Esophagus muscularis mucosa (tissue), 4 donors: Measurements from ENCODE around the gene TSHR. TPM values are rescaled to one million over a fixed set of nuclear protein-coding genes. Genes with fewer than 3 reads are reported as not detected.

ENCODE experiments used
- DNase-seq: peaks from one replicate; pipeline ENCODE4 v3.0.0-alpha.2; 2017; ENCODE audit errors: extremely low spot score
- H3K27ac ChIP-seq, 4 donors: fragments of 200-600 bp; sonication (generic); replicated peaks in 1 of 4; 1 replicate in 3 of 4; 2 replicates in 1 of 4; pipeline ENCODE4 v1.5.1; 2016 to 2019; ENCODE audit warnings: mild to moderate bottlenecking in 1 of 4
- H3K27me3 ChIP-seq, 4 donors: fragments of 200-600 bp; sonication (generic); one replicate each; pipeline versions ENCODE4 v1.5.1 to v1.6.0; 2016 to 2019
- H3K36me3 ChIP-seq, 4 donors: fragments of 200-600 bp; sonication (generic); one replicate each; pipeline ENCODE4 v1.5.1; 2016 to 2019
- H3K4me1 ChIP-seq, 4 donors: fragments of 200-600 bp; sonication (generic); one replicate each; pipeline ENCODE4 v1.5.1; 2016 to 2019
- H3K4me3 ChIP-seq, 4 donors: fragments of 200-600 bp; sonication (generic); 1 replicate in 2 of 4; 2 replicates in 2 of 4; pipeline ENCODE4 v1.5.1; 2016 to 2019; ENCODE audit warnings: mild to moderate bottlenecking in 4 of 4, moderate library complexity in 1 of 4
- H3K9me3 ChIP-seq, 4 donors: fragments of 200-600 bp; sonication (generic); 1 replicate in 3 of 4; 2 replicates in 1 of 4; pipeline ENCODE4 v1.5.1; 2016 to 2019
- CTCF ChIP-seq, 3 experiments: fragments of 200-600 bp in 2 of 3; fragments of 450-650 bp in 1 of 3; sonication (generic) in 2 of 3; IDR thresholded peaks; one replicate each; pipeline ENCODE4 v1.5.1; 2017 to 2019; ENCODE audit warnings: antibody characterized with exemption in 3 of 3, mild to moderate bottlenecking in 2 of 3, moderate library complexity in 1 of 3
- EP300 ChIP-seq: sonication (generic); formaldehyde crosslinking; IDR thresholded peaks from one replicate; pipeline ENCODE4 v1.6.1; 2017; ENCODE audit warnings: antibody characterized with exemption
- POLR2A ChIP-seq: fragments of 450-650 bp; IDR thresholded peaks from one replicate; pipeline ENCODE4 v1.6.1; 2017; ENCODE audit warnings: antibody characterized with exemption, moderate library complexity, mild to moderate bottlenecking, low read depth
- POLR2AphosphoS5 ChIP-seq, 2 donors: sonication (generic); formaldehyde crosslinking; IDR thresholded peaks; one replicate each; pipeline ENCODE4 v1.6.1; 2017; ENCODE audit warnings: antibody characterized with exemption in 2 of 2
- WGBS: methylation state at CpG from one replicate; pipeline ENCODE4 v1.1.5; 2018; 5-methylcytosine and 5-hydroxymethylcytosine counted together
- intact Hi-C: fragments of 100-400 bp; cut with DNase I; formaldehyde crosslinking; loops from one replicate; pipeline ENCODE4 v1.15.1; 2023
- total RNA-seq, 4 donors: library from RNA; depleted of rRNA; stranded (reverse); fragments of >200 nt; gene quantifications; one replicate each; pipeline versions ENCODE4 v1.1.0 to v1.2.1, GENCODE V29; 2016

TSHR gene
- total RNA-seq, 4 donors from 2014 or later: 0.17 TPM; not detected in 3

- no peak overlapping the region for H3K27ac ChIP-seq
- H3K9me3 ChIP-seq: peaks cover 0 to 16% (median 0%) of the 10 kb centered on the region in 4 donors
- H3K4me3 ChIP-seq: no peak overlapping the region
- no peaks in the 10 kb centered on the region for H3K4me1 ChIP-seq
- no peaks in the 10 kb centered on the region for H3K27me3 ChIP-seq
- whole genome bisulfite sequencing: 74% methylated on average over 2 of the region's 2 CpGs
- intact Hi-C loops: no loop called here
- no peak for TF ChIP-seq EP300
- TF ChIP-seq POLR2A: no peak
- TF ChIP-seq POLR2AphosphoS5 (IDR thresholded peaks at IDR 0.05): no peak
- no peak for TF ChIP-seq CTCF (IDR thresholded peaks at IDR 0.05)
- H3K36me3 ChIP-seq: no peaks in the 10 kb centered on the region
- no peak for DNase-seq
These were observed 112.9 kb downstream of the TSHR start for GRCh38 chr14:81068176-81068782.

- Histone ChIP-seq H3K9me3 (peaks cover 0 to 16% (median 0%) of the 10 kb centered on the region in 4 donors), H3K4me1 (no peaks in the 10 kb centered on the region), H3K4me3 (no peak overlapping the region), H3K27ac (no peak overlapping the region), H3K27me3 (no peaks in the 10 kb centered on the region), H3K36me3 (no peaks in the 10 kb centered on the region)
- WGBS: 93% methylated on average over 2 of the region's 2 CpGs
- TF ChIP-seq POLR2A: no peak
- no peak for TF ChIP-seq POLR2AphosphoS5 (IDR thresholded peaks at IDR 0.05)
- TF ChIP-seq CTCF (IDR thresholded peaks at IDR 0.05): no peak
- no peak for TF ChIP-seq EP300
- intact Hi-C loops: no loop called here
- no peak for DNase-seq
These were observed 115.1 kb downstream of the TSHR start for GRCh38 chr14:81070511-81070910.

GRCh38 chr14:81085596-81085995 lies 130.2 kb downstream of the TSHR start:
- no peaks in the 10 kb centered on the region for H3K36me3 ChIP-seq
- no peak overlapping the region for H3K27ac ChIP-seq
- WGBS: 39% methylated on average over 3 of the region's 3 CpGs
- H3K9me3 ChIP-seq: no peaks in the 10 kb centered on the region
- H3K4me1 ChIP-seq: no peaks in the 10 kb centered on the region
- TF ChIP-seq POLR2AphosphoS5 (IDR thresholded peaks at IDR 0.05): no peak
- TF ChIP-seq POLR2A: no peak
- no peak for TF ChIP-seq EP300
- no peak for TF ChIP-seq CTCF (IDR thresholded peaks at IDR 0.05)
- intact Hi-C loops: no loop called here
- no peak for DNase-seq
- no peaks in the 10 kb centered on the region for H3K27me3 ChIP-seq
- H3K4me3 ChIP-seq: no peak overlapping the region

GRCh38 chr14:81087230-81087629 lies 131.8 kb downstream of the TSHR start:
- Histone ChIP-seq H3K36me3 (no peaks in the 10 kb centered on the region), H3K9me3 (no peaks in the 10 kb centered on the region), H3K4me3 (no peak overlapping the region), H3K27me3 (no peaks in the 10 kb centered on the region), H3K4me1 (no peaks in the 10 kb centered on the region), H3K27ac (no peak overlapping the region)
- WGBS: 73% methylated on average over 3 of the region's 3 CpGs
- intact Hi-C loops: no loop called here
- DNase-seq: no peak
- TF ChIP-seq POLR2A: no peak
- TF ChIP-seq EP300: no peak
- no peak for TF ChIP-seq CTCF (IDR thresholded peaks at IDR 0.05)
- TF ChIP-seq POLR2AphosphoS5 (IDR thresholded peaks at IDR 0.05): no peak

- Histone ChIP-seq H3K9me3 (no peaks in the 10 kb centered on the region), H3K36me3 (no peaks in the 10 kb centered on the region), H3K4me3 (no peak overlapping the region), H3K27me3 (no peaks in the 10 kb centered on the region), H3K4me1 (no peaks in the 10 kb centered on the region), H3K27ac (no peak overlapping the region)
- TF ChIP-seq CTCF (IDR thresholded peaks at IDR 0.05): no peak
- TF ChIP-seq POLR2AphosphoS5 (IDR thresholded peaks at IDR 0.05): no peak
- TF ChIP-seq POLR2A: no peak
- TF ChIP-seq EP300: no peak
- intact Hi-C loops: no loop called here
- DNase-seq: no peak
These were observed 135.7 kb downstream of the TSHR start for GRCh38 chr14:81091139-81091538.
